PC-3 (cell line): ENCODE data around the gene LACRT. TPM values are rescaled to one million over a fixed set of nuclear protein-coding genes. Genes with fewer than 3 reads are reported as not detected.
A peak's percentile ranks its signal among the peaks of the same experiment; 100 is the strongest.

ENCODE experiments used
- ATAC-seq: fragments of 200-7000 bp; cut with Tn5 transposase; 2 replicates; pipeline ENCODE4 v1.9.1; 2020; ENCODE audit warnings: mild to moderate bottlenecking, moderate library complexity
- BruUV-seq: library from RNA; stranded (reverse); fragments of 400-500 nt; replicated peaks from 2 replicates; lab custom pipeline; 2021; lab: Mats Ljungman, UMichigan
- CTCF ChIA-PET: fragments of 300-600 bp; sonication (Branson Sonifier 250); formaldehyde crosslinking; loops from one replicate; lab custom pipeline; 2022; ENCODE audit warnings: antibody characterized with exemption; lab: Charles Lee
- POLR2A ChIA-PET: fragments of 300-600 bp; sonication (Branson Sonifier 250); formaldehyde crosslinking; loops from one replicate; lab custom pipeline; 2022; ENCODE audit warnings: antibody characterized with exemption; ENCODE audit not compliant: unreplicated experiment; lab: Charles Lee
- DNase-seq: peaks from one replicate; pipeline ENCODE4 v3.0.0-alpha.2; 2015
- H2AFZ ChIP-seq: fragments of 300-600 bp; sonication (generic); 2 replicates; pipeline ENCODE4 v1.6.0; 2016; ENCODE audit warnings: antibody characterized with exemption, low read length
- H3F3A ChIP-seq: fragments of 300-600 bp; sonication (generic); one replicate; pipeline ENCODE4 v1.6.0; 2017; ENCODE audit warnings: antibody characterized with exemption, low read length, control low read depth, mild to moderate bottlenecking; ENCODE audit not compliant: unreplicated experiment
- H3K27ac ChIP-seq: fragments of 300-600 bp; sonication (generic); 2 replicates; pipeline ENCODE4 v1.5.1; 2016; ENCODE audit warnings: mild to moderate bottlenecking, low read length
- H3K27me3 ChIP-seq: fragments of 300-600 bp; sonication (generic); 2 replicates; pipeline ENCODE4 v1.6.1; 2016; ENCODE audit warnings: low read length, mixed read lengths
- H3K36me3 ChIP-seq: fragments of 300-600 bp; sonication (generic); 2 replicates; pipeline ENCODE4 v1.6.1; 2016; ENCODE audit warnings: low read depth, mixed run types, low read length, mixed read lengths
- H3K4me1 ChIP-seq: fragments of 300-600 bp; sonication (generic); 2 replicates; pipeline ENCODE4 v1.5.1; 2016; ENCODE audit warnings: low read length; ENCODE audit not compliant: insufficient read depth
- H3K4me2 ChIP-seq: fragments of 300-600 bp; sonication (generic); 2 replicates; pipeline ENCODE4 v1.6.0; 2016; ENCODE audit warnings: low read length
- H3K4me3 ChIP-seq: fragments of 300-600 bp; sonication (generic); 2 replicates; pipeline ENCODE4 v1.5.1; 2016; ENCODE audit warnings: mild to moderate bottlenecking, low read length, mixed read lengths
- H3K79me2 ChIP-seq: fragments of 300-600 bp; sonication (generic); 2 replicates; pipeline ENCODE4 v1.6.1; 2017; ENCODE audit warnings: low read length, mixed read lengths
- H3K9ac ChIP-seq: fragments of 300-600 bp; sonication (generic); 2 replicates; pipeline ENCODE4 v1.6.0; 2016; ENCODE audit warnings: mild to moderate bottlenecking, low read length
- H3K9me2 ChIP-seq: fragments of 300-600 bp; sonication (generic); replicated peaks from 2 replicates; pipeline ENCODE4 v1.6.1; 2016; ENCODE audit warnings: mixed run types, low read length, mixed read lengths
- H3K9me3 ChIP-seq: fragments of 300-600 bp; sonication (generic); 2 replicates; pipeline ENCODE4 v1.6.1; 2016; ENCODE audit warnings: low read length, mixed read lengths
- H4K20me1 ChIP-seq: fragments of 300-600 bp; sonication (generic); 2 replicates; pipeline ENCODE4 v1.6.1; 2016; ENCODE audit warnings: low read length, mixed read lengths
- EZH2 ChIP-seq: fragments of 300-600 bp; sonication (generic); IDR thresholded peaks from one replicate; pipeline ENCODE4 v1.6.1; 2017; ENCODE audit warnings: antibody characterized with exemption, mild to moderate bottlenecking, low read length; ENCODE audit not compliant: unreplicated experiment
- EZH2phosphoT487 ChIP-seq: fragments of 300-600 bp; sonication (generic); IDR thresholded peaks from 2 replicates; pipeline ENCODE4 v1.6.1; 2018; ENCODE audit warnings: mild to moderate bottlenecking, antibody characterized with exemption, low read length, borderline replicate concordance
- intact Hi-C: fragments of 100-400 bp; cut with micrococcal nuclease; formaldehyde crosslinking; loops from 2 replicates; pipeline ENCODE4 v1.9.0; 2023
- total RNA-seq: library from RNA; depleted of rRNA; stranded (reverse); fragments of >200 nt; gene quantifications from 2 replicates; pipeline ENCODE4 v1.2.3, GENCODE V29; 2014
- TF ChIP-seq, protein P1 (sequence below): fragments of 300-600 bp; sonication (generic); conservative IDR thresholded peaks from 2 replicates; pipeline ENCODE4 v1.5.1; 2017; ENCODE audit warnings: antibody characterized with exemption, low read depth, mild to moderate bottlenecking, low read length

Gene LACRT
- total RNA-seq, 1 experiment from 2014 or later = not detected

DNA sequence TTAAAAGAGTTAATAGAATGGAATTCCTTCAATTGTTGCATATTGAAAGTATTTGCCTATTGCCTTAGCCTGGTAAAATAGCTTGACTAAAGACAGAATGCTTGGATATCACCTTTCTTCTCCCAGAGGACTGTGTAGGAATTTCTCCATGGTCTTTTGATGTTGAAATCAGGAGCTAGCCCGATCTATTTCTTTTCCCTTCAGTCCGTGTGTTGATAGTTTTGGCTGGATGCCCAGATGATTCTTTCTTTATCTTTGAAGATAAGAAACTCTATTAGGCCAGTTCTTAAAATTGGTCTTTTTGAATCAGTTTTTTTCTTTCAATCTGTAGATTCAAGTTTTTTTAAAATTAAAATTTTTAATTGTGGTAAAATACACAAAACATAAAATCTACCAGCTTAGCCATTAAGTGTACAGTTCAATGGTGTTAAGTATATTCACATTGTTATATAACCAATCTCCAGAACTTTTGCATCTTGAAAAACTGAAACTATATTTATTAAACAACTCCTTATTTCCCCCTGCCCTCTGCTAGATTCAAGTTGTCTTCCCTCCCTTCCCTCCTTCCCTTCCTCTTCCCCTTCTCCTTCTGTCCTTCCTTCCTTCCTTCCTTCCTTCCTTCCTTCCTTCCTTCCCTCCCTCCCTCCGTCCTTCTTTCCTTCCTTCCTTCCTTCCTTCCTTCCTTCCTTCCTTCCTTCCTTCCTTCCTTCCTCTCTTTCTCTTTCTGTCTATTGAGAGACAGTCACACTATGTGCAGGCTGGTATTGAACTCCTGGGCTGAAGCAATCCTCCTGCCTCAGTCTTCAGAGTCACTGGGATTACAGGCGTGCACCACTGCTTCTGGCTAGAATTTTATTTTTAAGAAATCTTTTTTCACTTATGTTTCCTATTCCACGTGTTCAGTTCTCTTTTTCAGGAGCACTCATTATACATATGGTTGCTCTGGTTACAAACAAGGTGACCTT, 10.1 kb downstream of the LACRT start:
- no peaks in the 10 kb centered on the region for H3K79me2 ChIP-seq
- no peak overlapping the region for H3K9ac ChIP-seq
- H3K27ac ChIP-seq = no peak overlapping the region
- no peaks in the 10 kb centered on the region for H3K4me1 ChIP-seq
- no peak overlapping the region for H3K4me2 ChIP-seq
- ATAC-seq = no peak
- H3F3A ChIP-seq = no peaks in the 10 kb centered on the region
- H3K27me3 ChIP-seq = peaks cover 23% of the 10 kb centered on the region
- H4K20me1 ChIP-seq = no peaks in the 10 kb centered on the region
- H3K9me3 ChIP-seq = no peaks in the 10 kb centered on the region
- intact Hi-C loops = no loop called here
- ChIA-PET POLR2A (no interaction called here), CTCF (no interaction called here)
- BruUV-seq = no TSS peak
- TF ChIP-seq EZH2phosphoT487 (no peak), EZH2 (no peak)
- TF ChIP-seq, protein P1, sequence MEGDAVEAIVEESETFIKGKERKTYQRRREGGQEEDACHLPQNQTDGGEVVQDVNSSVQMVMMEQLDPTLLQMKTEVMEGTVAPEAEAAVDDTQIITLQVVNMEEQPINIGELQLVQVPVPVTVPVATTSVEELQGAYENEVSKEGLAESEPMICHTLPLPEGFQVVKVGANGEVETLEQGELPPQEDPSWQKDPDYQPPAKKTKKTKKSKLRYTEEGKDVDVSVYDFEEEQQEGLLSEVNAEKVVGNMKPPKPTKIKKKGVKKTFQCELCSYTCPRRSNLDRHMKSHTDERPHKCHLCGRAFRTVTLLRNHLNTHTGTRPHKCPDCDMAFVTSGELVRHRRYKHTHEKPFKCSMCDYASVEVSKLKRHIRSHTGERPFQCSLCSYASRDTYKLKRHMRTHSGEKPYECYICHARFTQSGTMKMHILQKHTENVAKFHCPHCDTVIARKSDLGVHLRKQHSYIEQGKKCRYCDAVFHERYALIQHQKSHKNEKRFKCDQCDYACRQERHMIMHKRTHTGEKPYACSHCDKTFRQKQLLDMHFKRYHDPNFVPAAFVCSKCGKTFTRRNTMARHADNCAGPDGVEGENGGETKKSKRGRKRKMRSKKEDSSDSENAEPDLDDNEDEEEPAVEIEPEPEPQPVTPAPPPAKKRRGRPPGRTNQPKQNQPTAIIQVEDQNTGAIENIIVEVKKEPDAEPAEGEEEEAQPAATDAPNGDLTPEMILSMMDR = no peak
- H2AFZ ChIP-seq = no peak overlapping the region
- H3K9me2 ChIP-seq = no peaks in the 10 kb centered on the region
- no peak overlapping the region for H3K4me3 ChIP-seq
- no peak for DNase-seq
- no peaks in the 10 kb centered on the region for H3K36me3 ChIP-seq

DNA sequence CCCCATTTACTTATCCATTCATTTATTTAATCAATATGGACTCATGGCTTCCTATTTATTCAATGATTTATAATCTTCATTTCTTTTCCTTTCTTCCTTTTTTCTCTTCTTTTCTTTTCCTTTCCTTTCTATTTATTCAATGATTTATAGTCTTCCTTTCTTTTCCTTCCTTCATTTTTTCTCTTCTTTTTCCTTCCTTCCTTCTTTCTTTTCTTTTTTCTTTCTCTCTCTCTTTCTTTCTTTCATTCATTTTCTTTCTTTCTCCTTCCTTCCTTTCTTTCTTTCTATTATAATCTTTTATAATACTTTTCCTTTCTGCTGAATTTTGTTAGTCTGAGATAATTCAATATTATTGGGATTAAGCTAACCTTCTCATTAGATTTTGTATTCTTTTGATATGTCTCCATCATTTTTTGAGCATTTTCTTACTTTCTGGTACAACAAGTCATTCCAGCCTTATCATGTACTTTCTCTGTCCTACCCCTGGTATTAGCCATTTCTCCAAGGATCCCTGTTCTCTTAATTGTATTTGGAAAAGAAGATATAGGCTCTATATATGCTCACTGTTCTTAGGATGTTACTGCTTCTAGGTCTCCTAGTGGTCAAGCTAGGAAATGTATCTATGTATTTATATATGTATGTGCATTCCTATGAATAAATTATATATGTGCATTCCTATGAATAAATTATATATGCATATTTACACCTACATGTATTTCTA, 12.1 kb downstream of the LACRT start:
- CTCF ChIA-PET = no interaction called here
- DNase-seq = peak; percentile 47
- no peak overlapping the region for H3K4me2 ChIP-seq

More for the DNA sequence above, 12.1 kb downstream of the LACRT start:
- no TSS peak for BruUV-seq
- no peaks in the 10 kb centered on the region for H3K9me2 ChIP-seq
- no peak overlapping the region for H2AFZ ChIP-seq
- no peak overlapping the region for H3K27ac ChIP-seq
- H3K27me3 ChIP-seq = peaks cover 36% of the 10 kb centered on the region
- H3K4me3 ChIP-seq = no peak overlapping the region
- H3K4me1 ChIP-seq = no peaks in the 10 kb centered on the region
- no peaks in the 10 kb centered on the region for H3F3A ChIP-seq
- POLR2A ChIA-PET = no interaction called here
- H4K20me1 ChIP-seq = no peaks in the 10 kb centered on the region
- no peaks in the 10 kb centered on the region for H3K36me3 ChIP-seq
- H3K9me3 ChIP-seq = no peaks in the 10 kb centered on the region
- H3K79me2 ChIP-seq = no peaks in the 10 kb centered on the region
- intact Hi-C loops = loop anchor here (2.0 kb wide), 1 partner anchor 44 kb away; no protein-coding TSS in a partner anchor
- TF ChIP-seq EZH2phosphoT487 (no peak), EZH2 (no peak)
- TF ChIP-seq, protein P1 = peak; percentile 55
- H3K9ac ChIP-seq = no peak overlapping the region
- ATAC-seq = peak; percentile 68
